Memory B cell (primary cell): ENCODE measurements around the gene NKAIN2.

Experiments used
- ATAC-seq: fragments of 150-1000 bp; cut with Tn5 transposase; 2 replicates; pipeline ENCODE4 v1.10.0; 2021; ENCODE audit warnings: low read depth, mild to moderate bottlenecking, moderate library complexity
- DNase-seq, 2 donors: peaks; one replicate each; pipeline ENCODE4 v3.0.0; 2022; ENCODE audit warnings: low spot score in 2 of 2
- H3K27ac Mint-ChIP-seq: one replicate; pipeline ENCODE4 v1.8.0; 2022; ENCODE audit warnings: mild to moderate bottlenecking, moderate library complexity, mixed read lengths
- H3K27me3 Mint-ChIP-seq: one replicate; pipeline ENCODE4 v1.8.0; 2022; ENCODE audit warnings: mixed read lengths
- H3K36me3 Mint-ChIP-seq: one replicate; pipeline ENCODE4 v1.8.0; 2022; ENCODE audit warnings: mild to moderate bottlenecking, mixed read lengths
- H3K4me1 Mint-ChIP-seq: one replicate; pipeline ENCODE4 v1.8.0; 2022; ENCODE audit warnings: mixed read lengths
- H3K4me3 Mint-ChIP-seq: one replicate; pipeline ENCODE4 v1.8.0; 2022; ENCODE audit warnings: mild to moderate bottlenecking, moderate library complexity, mixed read lengths
- H3K9me3 Mint-ChIP-seq: one replicate; pipeline ENCODE4 v1.8.0; 2022; ENCODE audit warnings: mixed read lengths

The NKAIN2 gene

DNA sequence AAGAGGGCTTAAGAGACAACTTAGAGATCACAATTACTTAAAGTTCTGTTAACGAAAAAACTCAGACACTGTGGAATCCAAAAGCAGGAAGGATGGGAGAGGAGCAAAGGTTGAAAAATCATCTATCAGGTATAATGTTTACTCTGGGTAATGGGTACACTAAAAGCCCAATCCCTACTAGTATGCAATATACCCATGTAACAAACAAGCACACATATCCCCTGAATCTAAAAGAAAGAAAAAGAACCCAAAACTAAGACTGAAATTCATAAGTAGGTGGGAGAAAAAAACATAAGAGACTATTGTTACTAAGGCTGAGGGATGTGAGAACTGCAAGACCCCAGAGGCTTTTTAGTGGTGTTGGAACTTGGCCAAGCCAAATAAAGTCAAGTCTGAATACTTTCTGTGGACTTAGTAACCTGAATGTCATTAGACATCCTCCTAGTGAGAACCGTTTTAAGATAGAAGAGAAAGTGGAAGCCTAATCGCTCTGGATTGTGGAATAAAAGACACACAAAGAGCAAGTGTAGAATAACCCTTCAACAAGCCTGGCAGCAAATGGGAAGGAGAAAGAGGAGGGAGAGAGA is 969.2 kb downstream of the NKAIN2 start:
- Mint-ChIP-seq H3K4me3 (no peak overlapping the region), H3K9me3 (peaks cover 3% of the 10 kb centered on the region), H3K27me3 (no peaks in the 10 kb centered on the region), H3K4me1 (no peaks in the 10 kb centered on the region), H3K36me3 (no peaks in the 10 kb centered on the region), H3K27ac (no peak overlapping the region)
- no peak for ATAC-seq
- no peak for DNase-seq

GRCh38 chr6:124775121-124775520 is 971.5 kb downstream of the NKAIN2 start:
- Mint-ChIP-seq H3K9me3 (peaks cover 5% of the 10 kb centered on the region), H3K36me3 (no peaks in the 10 kb centered on the region), H3K4me1 (no peaks in the 10 kb centered on the region), H3K27ac (no peak overlapping the region), H3K4me3 (no peak overlapping the region), H3K27me3 (no peaks in the 10 kb centered on the region)
- ATAC-seq (no peak), DNase-seq (no peak)

DNA sequence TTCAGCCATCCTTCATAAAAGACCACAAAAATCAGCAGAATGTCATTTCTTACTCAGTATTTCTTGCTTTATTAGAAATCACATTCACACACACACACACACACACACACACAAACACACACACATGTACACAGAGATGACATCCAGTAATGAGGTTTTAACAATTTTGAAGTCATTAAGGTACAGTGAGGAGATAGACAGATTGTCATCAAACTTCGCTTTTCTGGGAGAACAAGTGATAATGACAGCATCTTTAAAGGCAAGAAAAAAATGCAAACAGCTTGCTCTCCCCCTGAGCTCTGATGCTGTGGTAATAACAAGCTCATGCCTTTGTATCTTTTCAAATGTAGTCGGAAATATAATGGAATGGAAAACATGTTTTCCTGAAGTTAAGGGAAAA is 974.2 kb downstream of the NKAIN2 start:
- H3K36me3 Mint-ChIP-seq: no peaks in the 10 kb centered on the region
- H3K27me3 Mint-ChIP-seq: no peaks in the 10 kb centered on the region
- H3K4me1 Mint-ChIP-seq: no peaks in the 10 kb centered on the region
- H3K4me3 Mint-ChIP-seq: no peak overlapping the region
- no peak overlapping the region for H3K27ac Mint-ChIP-seq
- peaks cover 1% of the 10 kb centered on the region for H3K9me3 Mint-ChIP-seq
- DNase-seq: no peak
- no peak for ATAC-seq

- no peaks in the 10 kb centered on the region for H3K27me3 Mint-ChIP-seq
- no peak for ATAC-seq
- H3K4me1 Mint-ChIP-seq: no peaks in the 10 kb centered on the region
- H3K36me3 Mint-ChIP-seq: no peaks in the 10 kb centered on the region
- DNase-seq: no peak
- no peak overlapping the region for H3K4me3 Mint-ChIP-seq
- H3K27ac Mint-ChIP-seq: no peak overlapping the region
- H3K9me3 Mint-ChIP-seq: peaks cover 1% of the 10 kb centered on the region
These were observed 977.0 kb downstream of the NKAIN2 start for GRCh38 chr6:124780623-124781022.

- Mint-ChIP-seq H3K9me3 (peaks cover 4% of the 10 kb centered on the region), H3K4me1 (no peaks in the 10 kb centered on the region), H3K27me3 (no peaks in the 10 kb centered on the region), H3K4me3 (no peak overlapping the region), H3K27ac (no peak overlapping the region), H3K36me3 (no peaks in the 10 kb centered on the region)
- DNase-seq (no peak), ATAC-seq (no peak)
These were observed 979.7 kb downstream of the NKAIN2 start for GRCh38 chr6:124783344-124783743.

- Mint-ChIP-seq H3K4me3 (no peak overlapping the region), H3K9me3 (peaks cover 7% of the 10 kb centered on the region), H3K4me1 (no peaks in the 10 kb centered on the region), H3K27me3 (no peaks in the 10 kb centered on the region), H3K27ac (no peak overlapping the region), H3K36me3 (no peaks in the 10 kb centered on the region)
- DNase-seq (no peak), ATAC-seq (no peak)
These were observed 987.5 kb downstream of the NKAIN2 start for GRCh38 chr6:124791156-124791555.

DNA sequence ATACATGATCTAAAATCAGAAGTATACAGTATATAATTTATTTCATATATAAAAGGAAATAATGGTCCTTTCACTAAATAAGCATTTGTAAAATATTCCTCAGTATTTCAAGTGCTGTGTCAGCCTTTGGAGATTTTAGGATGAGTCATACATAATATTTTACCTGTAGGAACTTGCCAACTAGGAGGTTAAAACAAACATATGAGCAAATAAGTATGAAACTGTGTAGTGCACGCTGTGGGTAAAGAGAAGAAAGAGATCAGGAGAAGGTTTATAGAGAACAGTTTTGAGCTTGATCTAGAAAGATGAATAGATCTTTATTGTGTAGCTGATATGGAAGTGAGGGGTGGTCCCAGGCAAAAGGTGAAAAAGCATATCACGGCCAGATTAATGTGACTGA is 988.7 kb downstream of the NKAIN2 start:
- H3K27ac Mint-ChIP-seq: no peak overlapping the region
- no peaks in the 10 kb centered on the region for H3K27me3 Mint-ChIP-seq
- H3K4me1 Mint-ChIP-seq: no peaks in the 10 kb centered on the region
- ATAC-seq (no peak), DNase-seq (no peak)
- no peaks in the 10 kb centered on the region for H3K36me3 Mint-ChIP-seq
- H3K4me3 Mint-ChIP-seq: no peak overlapping the region
- peaks cover 4% of the 10 kb centered on the region for H3K9me3 Mint-ChIP-seq

GRCh38 chr6:124793398-124793797 is 989.7 kb downstream of the NKAIN2 start:
- no peak for DNase-seq
- no peak for ATAC-seq
- Mint-ChIP-seq H3K4me1 (no peaks in the 10 kb centered on the region), H3K9me3 (peaks cover 6% of the 10 kb centered on the region), H3K27ac (no peak overlapping the region), H3K4me3 (no peak overlapping the region), H3K27me3 (no peaks in the 10 kb centered on the region), H3K36me3 (no peaks in the 10 kb centered on the region)

DNA sequence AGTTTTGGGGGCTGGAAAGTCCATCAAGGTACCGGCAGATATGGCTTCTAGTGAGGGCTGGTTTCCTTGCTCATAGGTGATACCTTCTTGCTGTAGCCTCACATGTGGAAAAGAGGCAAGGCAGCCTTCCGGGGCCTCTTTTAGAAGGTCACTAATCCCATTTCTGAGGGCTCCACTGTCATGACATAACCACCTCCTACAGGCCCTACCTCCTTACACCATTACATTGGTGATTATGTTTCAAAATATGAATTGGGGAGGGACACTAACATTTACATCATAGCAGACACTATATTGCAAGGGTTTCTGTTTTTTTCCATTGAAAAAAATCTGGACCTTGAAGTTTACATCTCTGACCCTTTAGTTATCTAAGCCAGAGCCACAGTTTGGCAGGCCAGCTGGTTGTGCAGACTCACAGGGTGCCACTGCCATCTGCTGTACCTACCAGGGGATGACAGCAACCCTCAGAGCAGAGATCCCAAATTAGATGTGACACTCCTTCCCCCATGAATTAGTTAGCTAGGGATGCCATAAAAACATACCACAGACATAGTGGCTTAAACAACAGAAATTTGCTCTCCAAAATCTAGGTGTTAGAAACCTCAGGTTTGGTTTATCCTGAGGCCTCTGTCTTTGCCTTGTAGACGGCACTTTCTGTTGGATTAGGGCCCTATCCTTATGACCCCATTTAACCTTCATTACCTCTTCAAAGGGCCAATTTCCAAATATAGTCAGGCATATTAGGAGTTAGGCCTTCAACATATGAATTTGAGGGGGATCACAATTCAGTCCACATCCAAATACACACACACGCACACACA is 992.2 kb downstream of the NKAIN2 start:
- H3K4me1 Mint-ChIP-seq: no peaks in the 10 kb centered on the region
- ATAC-seq: no peak
- no peak for DNase-seq
- H3K27me3 Mint-ChIP-seq: no peaks in the 10 kb centered on the region
- H3K4me3 Mint-ChIP-seq: no peak overlapping the region
- H3K27ac Mint-ChIP-seq: no peak overlapping the region
- peaks cover 6% of the 10 kb centered on the region for H3K9me3 Mint-ChIP-seq
- H3K36me3 Mint-ChIP-seq: no peaks in the 10 kb centered on the region

DNA sequence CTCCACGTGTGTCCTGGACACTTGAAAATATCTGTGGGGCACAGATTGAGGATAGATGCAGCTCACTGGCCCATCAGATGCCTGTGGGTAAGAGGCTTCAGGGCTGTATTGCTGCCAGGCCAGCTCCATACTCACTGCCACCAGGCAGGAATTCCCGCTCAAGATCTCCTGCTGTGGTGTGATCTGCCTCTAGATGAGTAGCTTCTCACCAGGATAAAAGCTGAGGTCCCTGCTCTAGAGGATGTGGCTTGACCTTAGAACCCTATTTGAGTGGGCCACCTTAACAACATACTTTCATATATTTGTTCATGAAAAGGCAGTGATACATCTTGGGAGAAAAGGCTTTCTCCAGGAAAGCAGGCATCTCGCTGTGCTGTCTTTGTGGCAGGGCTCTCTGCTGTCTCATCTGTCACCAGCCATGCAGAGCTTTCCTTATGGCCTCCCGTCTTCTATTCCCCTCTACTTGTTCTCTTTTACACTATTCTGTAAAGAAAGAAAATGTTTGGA is 992.9 kb downstream of the NKAIN2 start:
- H3K27me3 Mint-ChIP-seq: no peaks in the 10 kb centered on the region
- no peaks in the 10 kb centered on the region for H3K36me3 Mint-ChIP-seq
- H3K27ac Mint-ChIP-seq: no peak overlapping the region
- H3K4me1 Mint-ChIP-seq: no peaks in the 10 kb centered on the region
- H3K4me3 Mint-ChIP-seq: no peak overlapping the region
- peaks cover 6% of the 10 kb centered on the region for H3K9me3 Mint-ChIP-seq
- ATAC-seq (no peak), DNase-seq (no peak)

DNA sequence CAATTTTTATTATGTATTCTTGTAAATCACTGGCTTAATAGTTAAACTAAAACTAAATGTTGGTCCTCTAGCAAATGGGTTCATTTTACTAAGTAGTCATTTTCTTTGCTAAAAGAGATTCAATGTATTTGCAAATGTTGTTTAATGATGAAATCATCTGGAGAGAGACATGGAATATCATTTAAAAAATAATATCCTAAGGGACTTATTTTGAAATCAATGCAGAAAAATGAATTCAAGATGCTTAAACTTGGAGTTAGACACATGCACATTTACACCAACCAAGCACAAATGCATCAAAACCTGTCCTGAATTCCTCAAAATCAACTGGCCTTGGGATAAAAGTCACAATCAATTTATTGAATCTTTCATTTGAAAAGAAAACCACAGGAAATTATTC is 993.6 kb downstream of the NKAIN2 start:
- no peak for DNase-seq
- no peaks in the 10 kb centered on the region for H3K27me3 Mint-ChIP-seq
- no peak overlapping the region for H3K27ac Mint-ChIP-seq
- H3K9me3 Mint-ChIP-seq: peaks cover 6% of the 10 kb centered on the region
- ATAC-seq: no peak
- no peaks in the 10 kb centered on the region for H3K4me1 Mint-ChIP-seq
- H3K4me3 Mint-ChIP-seq: no peak overlapping the region
- H3K36me3 Mint-ChIP-seq: no peaks in the 10 kb centered on the region

GRCh38 chr6:124798942-124799496 is 995.4 kb downstream of the NKAIN2 start:
- Mint-ChIP-seq H3K27me3 (no peaks in the 10 kb centered on the region), H3K36me3 (no peaks in the 10 kb centered on the region), H3K4me1 (no peaks in the 10 kb centered on the region), H3K9me3 (peaks cover 4% of the 10 kb centered on the region), H3K4me3 (no peak overlapping the region), H3K27ac (no peak overlapping the region)
- DNase-seq: no peak
- no peak for ATAC-seq

DNA sequence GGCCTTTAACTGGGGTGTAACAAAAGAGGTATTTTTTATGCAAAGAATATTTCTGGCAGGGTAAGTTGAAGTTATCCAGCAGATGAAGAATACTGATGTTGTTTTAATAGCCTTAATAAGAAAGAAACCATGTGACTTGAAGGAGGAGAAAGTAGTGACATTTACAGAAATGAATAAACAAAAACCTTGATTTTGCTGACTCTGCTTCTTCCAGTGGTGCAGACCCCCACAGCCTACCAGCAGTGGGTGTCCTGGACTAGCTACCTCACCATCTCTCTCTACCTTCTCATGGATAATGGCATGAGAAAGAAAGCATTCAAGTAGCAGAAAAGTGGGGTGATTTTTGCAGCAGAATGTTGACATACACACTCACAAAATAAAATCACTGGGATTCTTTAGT is 996.0 kb downstream of the NKAIN2 start:
- Mint-ChIP-seq H3K27me3 (no peaks in the 10 kb centered on the region), H3K36me3 (no peaks in the 10 kb centered on the region), H3K4me3 (no peak overlapping the region), H3K4me1 (no peaks in the 10 kb centered on the region), H3K27ac (no peak overlapping the region), H3K9me3 (peaks cover 4% of the 10 kb centered on the region)
- DNase-seq (no peak), ATAC-seq (no peak)

- no peaks in the 10 kb centered on the region for H3K36me3 Mint-ChIP-seq
- H3K27me3 Mint-ChIP-seq: no peaks in the 10 kb centered on the region
- no peak overlapping the region for H3K27ac Mint-ChIP-seq
- no peak overlapping the region for H3K4me3 Mint-ChIP-seq
- no peaks in the 10 kb centered on the region for H3K4me1 Mint-ChIP-seq
- DNase-seq (no peak), ATAC-seq (no peak)
- H3K9me3 Mint-ChIP-seq: peaks cover 4% of the 10 kb centered on the region
These were observed 996.6 kb downstream of the NKAIN2 start for GRCh38 chr6:124800222-124800621.
